HG03565 (cell line): ENCODE measurements around the gene ATG7.
"Not testable (repeated sequence)": the region's sequence is repeated elsewhere in the genome, so short reads cannot be mapped to it uniquely, and the experiment has no call there.

Experiments
- ATAC-seq: cut with Tn5 transposase; IDR thresholded peaks from one replicate; pipeline ENCODE4 v1.9.1; 2021; ENCODE audit warnings: mild to moderate bottlenecking, moderate library complexity; ENCODE audit not compliant: unreplicated experiment

The ATG7 gene

GRCh38 chr3:11459186-11459824, 187.1 kb downstream of the ATG7 start:
- no peak for ATAC-seq

DNA sequence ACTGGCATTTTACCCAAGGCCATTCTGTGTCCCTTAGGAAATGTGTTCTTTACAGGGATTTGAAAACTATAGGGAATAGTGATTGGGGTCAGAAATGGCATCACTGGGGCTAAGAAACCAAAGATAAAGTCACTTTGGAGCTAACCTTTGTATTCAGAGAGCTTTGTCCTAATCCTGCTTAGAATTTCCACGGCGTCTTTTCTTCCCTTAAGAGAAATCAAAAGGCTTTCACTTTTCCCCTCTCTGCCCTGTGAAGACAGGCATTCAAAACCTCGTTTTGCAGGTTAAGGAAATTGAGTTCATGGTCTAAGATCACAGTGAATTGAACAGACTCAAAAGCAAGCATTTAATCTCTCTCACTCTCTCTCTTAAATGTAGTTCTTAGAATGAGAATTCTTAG, 189.0 kb downstream of the ATG7 start:
- no peak for ATAC-seq

GRCh38 chr3:11462673-11463072, 190.5 kb downstream of the ATG7 start:
- ATAC-seq = not testable (repeated sequence)

DNA sequence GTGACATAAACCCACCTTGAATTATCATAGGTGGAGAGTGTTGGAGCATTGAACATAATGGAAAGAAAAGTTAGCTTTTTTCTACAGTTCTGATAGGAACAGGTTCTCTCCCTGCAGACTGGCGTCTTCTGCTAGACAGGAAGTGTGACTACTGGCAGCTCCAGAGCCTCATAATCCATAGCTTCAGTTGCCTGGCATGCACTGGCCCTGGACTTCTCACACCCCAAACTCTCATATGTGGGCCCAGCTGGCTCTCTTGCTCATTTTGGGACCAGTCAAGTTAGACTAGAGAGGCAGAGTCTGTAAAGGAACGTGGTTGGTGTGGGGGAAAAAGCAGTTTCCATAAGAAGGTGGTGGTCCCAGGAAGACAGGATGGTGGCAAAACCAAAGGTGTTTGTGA, 191.4 kb downstream of the ATG7 start:
- ATAC-seq = no peak

DNA sequence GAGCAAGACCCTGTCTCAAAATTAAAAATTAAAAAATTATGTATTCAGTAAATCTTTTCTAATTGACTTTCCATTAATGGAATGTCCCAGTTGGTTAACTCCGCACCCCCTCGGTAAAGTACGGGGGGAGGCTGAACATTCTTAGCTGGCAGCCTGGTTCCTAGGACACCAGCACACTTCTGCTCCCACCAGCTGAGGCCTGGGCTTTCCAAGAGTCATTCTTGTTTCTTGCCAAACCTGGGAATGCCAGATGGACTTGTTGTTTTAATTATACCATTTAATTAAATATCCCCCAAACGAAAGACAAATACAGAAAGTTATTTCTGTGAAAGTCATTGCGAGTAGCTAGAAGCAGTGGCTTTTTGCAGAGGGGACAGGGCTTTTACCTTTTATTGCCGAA, 192.2 kb downstream of the ATG7 start:
- no peak for ATAC-seq

DNA sequence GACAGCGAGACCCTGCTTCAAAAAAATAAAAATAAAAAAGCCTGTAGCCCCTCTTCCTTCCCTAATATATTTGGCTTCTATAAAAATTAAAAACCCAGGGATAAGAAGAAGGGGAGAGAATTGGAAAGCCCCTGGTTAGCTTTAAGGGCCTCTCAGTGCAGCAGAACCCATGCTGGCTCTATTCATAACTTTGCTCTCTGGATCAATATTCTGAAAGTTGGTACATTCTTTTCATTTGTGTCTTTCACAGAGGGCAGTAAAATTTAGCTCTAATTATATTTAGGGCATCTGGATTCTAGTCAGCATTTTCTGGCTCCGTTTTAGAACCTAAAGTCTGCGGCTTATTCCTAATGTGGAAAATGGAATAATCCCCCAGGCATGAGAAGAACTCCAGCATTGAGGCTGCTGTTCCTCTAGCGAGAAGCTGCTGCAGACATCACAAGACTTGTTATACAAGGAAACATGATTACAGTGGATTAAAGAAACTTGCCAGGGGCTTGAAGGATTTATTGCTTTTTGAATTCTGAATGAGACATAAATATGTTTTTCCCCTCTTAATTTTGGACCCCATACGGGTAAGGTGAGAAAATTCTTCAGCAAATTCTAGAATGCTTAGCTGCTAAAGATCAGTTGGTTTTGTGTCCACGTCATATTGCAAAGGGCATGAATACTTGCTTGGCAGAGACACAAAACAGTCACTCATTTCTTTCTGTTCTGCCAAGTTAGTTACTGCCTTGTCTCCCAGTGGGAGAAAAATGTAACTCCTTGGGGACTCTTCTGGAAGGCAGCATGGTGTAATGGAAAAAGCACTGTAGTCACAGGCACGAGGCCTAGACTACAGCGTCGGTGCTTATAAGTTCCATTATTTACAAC, 193.8 kb downstream of the ATG7 start:
- no peak for ATAC-seq

GRCh38 chr3:11467875-11468274, 195.7 kb downstream of the ATG7 start:
- ATAC-seq = no peak

GRCh38 chr3:11470031-11470853, 198.0 kb downstream of the ATG7 start:
- ATAC-seq = no peak

DNA sequence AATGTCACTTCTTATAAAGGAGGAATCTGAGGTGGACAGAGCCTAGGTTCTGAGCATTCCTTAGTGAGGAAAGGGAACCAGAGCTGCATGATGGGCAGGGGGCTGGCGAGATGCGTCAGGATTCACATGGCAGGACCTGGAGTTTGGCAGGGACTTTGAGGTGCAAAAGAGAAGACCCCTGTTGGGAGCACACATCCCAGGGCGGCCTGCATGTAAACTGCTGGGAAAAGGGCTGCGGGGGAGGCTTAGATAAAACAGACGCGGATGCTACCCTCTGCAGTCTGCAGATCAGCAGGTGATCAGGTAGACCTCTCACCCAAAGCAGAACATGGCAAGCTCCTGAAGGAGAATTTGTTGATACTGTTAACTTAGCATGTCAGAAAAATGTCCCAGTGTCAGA, 203.1 kb downstream of the ATG7 start:
- ATAC-seq = no peak

GRCh38 chr3:11476735-11477144, 204.5 kb downstream of the ATG7 start:
- no peak for ATAC-seq

DNA sequence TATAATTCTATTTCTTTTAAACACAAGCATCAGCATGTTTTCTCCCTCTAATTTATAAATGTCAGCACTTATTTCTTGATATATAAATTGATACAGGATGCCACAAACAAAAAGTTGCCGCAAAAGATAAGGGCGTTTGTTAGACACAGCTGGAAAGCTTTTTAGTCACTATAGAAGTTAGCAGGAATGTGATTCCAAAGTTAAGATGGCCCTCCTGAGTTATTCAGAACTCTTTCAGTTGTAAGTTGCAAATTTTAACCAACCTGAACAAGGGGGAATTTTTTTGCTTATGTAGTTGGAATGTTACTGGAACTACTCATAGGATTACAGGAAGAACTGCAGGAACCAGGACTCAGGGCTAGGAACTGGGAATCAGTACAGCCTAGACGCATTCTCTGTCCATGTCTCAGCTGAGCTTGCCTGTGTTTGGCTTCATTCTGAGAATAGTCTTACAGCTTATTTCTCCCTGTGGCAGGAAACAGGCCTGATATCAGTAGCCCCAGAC, 205.3 kb downstream of the ATG7 start:
- ATAC-seq = no peak

DNA sequence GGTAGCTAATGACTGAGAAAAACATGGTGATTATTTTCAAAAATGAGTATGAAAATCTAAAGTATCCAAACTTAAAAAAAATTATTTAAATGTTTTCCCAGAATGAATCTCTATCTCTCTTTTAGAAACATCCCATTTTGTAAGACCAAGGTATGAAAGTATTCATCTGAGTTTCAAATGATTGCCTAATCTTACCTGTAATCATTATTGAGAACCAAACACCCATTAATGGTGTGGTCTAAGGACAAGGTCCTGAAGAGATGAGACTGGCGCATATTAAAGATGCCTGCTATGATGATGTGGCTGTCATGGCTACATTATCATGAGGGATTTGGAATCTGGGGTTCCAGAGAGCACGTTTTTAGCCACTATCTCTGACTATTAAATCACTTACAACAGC, 206.0 kb downstream of the ATG7 start:
- ATAC-seq = no peak

DNA sequence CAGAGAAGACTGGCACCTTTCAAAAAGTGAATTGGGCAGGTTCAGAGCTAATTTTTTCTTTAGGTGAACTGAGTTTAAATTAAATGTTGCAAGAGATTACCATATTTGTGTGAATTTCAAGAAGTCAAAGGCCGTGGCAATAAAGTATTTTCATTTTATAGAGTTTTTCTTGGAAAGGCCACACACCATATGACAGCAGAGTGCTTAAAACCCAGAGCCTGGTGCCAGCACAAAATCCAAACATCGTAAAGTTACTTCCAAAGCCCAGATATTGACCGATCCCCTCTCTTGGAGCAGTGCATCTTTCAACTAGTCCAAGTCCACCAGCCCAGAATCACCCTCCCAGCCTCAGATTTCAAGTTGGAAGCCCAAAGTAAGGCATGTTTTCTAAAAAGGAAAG, 207.0 kb downstream of the ATG7 start:
- ATAC-seq = no peak

DNA sequence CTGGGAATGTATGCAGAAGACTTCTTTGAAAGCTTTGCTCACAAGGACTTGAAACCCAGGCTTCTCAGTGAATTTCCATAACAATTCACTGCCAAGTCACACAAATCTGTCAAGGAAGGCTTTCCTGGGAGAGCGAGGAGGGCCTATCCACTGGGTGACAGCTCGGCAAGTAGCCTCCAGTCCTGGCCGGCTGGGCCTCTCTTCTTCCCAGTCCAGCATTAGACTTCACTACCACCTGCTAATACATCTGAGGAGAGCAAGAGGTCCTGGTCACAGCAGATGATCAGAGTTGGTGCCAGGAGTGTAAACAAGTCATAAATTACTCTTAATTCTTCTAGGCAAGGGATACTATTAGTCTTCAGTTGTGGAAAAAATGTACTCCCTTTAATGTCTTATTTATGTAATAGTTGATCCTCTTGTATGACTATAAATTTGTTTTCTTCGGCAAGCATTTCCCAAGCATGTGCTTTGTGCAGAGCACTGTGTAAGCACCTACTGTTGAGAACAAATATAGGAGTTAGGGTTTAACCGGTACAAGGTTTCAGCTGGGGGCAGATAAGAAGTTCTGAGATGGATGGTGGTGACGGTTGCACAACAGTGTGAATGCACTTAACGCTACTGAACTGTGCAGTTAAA, 208.6 kb downstream of the ATG7 start:
- ATAC-seq = no peak

GRCh38 chr3:11481556-11481955, 209.4 kb downstream of the ATG7 start:
- ATAC-seq = no peak

DNA sequence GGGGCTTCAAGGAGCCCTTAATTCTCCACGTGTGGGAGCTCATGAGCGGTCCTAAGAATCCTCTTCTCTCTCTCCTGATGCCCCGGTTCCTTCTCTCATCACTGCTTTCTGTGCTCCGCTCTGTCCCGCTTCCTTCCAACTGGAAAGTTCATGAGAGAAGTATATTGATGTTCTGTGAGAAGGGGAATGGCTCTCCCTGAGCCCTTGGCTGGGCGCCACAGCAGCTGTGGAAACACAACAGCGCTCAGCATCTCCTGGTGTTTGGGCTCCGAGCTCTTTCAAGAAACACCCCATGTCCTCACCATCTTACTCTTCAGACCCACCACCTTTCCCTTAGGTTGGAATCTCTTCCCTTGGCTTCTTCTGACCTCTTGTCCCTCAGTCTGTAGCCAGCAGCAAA, 209.8 kb downstream of the ATG7 start:
- no peak for ATAC-seq

DNA sequence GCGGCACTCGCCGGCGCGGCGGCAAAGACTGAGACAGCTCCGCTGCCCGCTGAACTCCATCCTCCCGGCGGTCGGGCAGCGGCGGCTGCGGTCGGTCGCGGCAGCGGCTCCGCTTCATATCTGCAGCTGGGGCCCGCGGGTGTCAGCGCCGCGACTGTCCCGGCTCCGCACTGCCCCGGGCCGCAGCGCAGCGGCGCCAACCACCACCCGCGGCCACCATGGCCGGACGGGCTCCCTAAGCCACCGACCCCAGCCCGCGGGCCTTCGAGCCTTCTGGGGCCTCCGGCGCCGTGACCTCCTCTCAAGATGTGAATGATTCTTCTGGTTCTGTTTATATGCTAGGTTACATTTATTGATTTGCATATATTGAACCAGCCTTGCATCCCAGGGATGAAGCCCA, 216.2 kb downstream of the ATG7 start:
- ATAC-seq = not testable (repeated sequence)

GRCh38 chr3:11494131-11494916, 222.1 kb downstream of the ATG7 start:
- no peak for ATAC-seq

GRCh38 chr3:11495948-11496557, 223.9 kb downstream of the ATG7 start:
- ATAC-seq = no peak

- no peak for ATAC-seq
Observed at GRCh38 chr3:11498177-11498576, 226.0 kb downstream of the ATG7 start.
